ENCODE data around the gene GADD45A.

DNA sequence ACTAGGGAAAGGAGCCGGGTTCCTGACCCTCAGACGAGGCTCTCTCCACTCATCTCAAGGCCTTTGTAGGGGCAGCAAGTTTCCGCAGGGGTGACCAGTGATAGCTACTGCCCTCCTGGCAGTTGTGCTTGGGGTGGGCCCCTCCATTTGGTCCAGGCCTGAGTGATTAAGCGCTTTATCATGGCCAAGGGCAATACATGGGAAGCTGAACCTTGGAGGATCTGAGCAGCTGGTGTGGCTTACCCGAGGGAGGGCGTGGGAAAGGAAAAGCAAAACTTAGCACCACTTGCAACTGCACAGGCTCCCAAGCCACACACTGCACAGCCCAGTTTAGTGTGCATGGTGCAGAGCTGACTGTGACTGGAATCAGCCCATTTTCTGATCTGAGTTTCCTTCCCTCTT is 47.8 kb downstream of the GADD45A start:
- TF ChIP-seq CTCF (conservative IDR thresholded peaks at IDR 0.05; ENCODE audit: low read depth, low read length) (no peak), EZH2 (IDR thresholded peaks at IDR 0.05; ENCODE audit: low read length, unreplicated experiment) (no peak)

All from PC-3 (cell line).